GM21737 (cell line): ENCODE results near the gene GAS1.
A peak's percentile ranks its signal among the peaks of the same experiment; 100 is the strongest.

Experiments used
- ATAC-seq: cut with Tn5 transposase; IDR thresholded peaks from one replicate; pipeline ENCODE4 v1.9.1; 2021; ENCODE audit warnings: mild to moderate bottlenecking, moderate library complexity; ENCODE audit not compliant: unreplicated experiment

Gene GAS1

DNA sequence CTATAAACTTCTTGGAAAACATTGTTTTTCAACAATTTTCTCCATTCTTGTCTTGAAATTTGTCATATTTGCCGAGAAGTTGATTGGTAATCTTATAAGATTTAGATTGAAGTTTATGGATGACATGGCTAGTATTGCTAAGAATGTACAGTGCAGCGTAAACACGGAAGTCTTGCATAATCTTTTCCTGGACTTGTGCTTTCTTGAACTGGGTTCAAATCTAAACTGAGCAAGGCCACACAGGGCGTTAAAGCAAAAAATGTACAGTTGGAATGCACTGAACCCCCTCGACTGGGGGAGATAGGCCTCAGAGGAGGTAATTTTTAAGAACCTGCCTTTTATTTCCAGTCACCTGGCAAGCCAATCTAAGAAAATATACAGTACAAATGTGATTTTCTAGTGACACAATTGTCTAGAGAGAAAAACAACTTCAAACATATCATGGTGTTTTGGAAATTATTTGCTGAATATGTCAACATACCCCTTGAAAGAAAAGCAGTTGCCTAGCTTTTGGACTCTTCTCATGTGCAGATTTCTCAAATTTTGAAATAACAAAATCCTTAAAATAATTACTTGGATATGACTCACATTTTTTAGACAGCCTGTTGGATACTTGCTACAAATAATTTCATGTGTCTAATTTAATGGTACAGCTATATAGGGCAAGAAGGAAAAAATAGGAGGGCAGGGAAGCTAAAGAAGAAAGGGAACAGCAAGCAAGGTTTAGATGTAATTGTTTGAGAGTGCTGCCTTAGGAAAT is 18.5 kb upstream of the GAS1 start:
- no peak for ATAC-seq

DNA sequence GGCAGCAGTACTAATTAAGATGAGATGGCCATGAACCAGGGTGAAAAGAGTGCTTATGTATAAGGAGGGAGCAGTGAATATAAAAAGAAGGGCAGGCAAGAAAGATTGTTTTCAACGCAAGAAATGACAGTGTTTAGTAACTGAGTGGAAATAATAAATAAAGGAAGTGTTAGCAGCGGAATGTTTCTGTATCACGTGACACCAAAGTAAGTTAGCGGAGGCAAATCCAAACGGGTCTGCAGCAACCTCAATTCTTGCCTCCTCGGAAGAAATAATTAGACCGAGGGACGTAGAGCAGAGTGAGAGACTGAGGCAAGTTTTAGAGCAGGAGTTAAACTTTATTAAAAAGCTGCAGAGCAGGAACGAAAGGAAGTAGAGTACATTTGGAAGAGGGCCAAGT is 15.4 kb upstream of the GAS1 start:
- ATAC-seq = no peak

DNA sequence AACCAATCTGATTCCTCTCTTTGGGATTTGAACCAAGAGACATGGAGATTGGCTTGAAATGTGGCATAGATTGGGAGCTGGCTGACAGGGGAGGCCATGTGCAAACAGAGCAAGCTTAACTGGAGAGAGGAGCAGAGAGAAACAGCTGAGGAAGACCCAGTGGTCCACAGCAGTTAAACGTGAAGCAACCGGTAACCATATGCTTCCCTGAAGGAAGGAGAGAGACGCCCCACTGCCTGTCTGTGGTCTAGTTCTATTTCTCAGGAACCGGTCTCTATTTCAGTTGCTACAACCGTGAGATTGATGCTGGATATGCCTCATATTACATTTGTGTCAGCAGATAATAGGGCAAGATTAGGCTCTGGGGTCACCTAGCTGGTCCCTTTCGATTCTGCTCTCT is 13.6 kb upstream of the GAS1 start:
- no peak for ATAC-seq

DNA sequence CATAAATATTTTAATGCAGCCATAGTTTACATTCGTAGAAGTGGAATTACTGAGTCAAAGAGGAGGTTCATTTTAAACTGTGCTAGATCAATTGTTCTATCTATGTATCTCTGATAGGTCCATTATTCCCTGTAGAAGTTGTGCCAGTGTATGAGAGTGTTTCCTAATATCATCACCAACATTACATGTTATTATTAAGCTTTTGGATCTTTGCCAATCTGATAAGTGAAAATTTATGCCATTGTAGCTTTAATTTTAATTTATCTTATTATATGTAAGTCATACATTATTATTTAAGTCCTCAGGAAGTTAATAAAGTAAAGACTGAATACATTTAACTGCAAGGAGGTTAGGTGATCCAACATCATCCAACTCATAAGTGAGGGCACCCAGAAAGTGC is 10.9 kb upstream of the GAS1 start:
- ATAC-seq = no peak

DNA sequence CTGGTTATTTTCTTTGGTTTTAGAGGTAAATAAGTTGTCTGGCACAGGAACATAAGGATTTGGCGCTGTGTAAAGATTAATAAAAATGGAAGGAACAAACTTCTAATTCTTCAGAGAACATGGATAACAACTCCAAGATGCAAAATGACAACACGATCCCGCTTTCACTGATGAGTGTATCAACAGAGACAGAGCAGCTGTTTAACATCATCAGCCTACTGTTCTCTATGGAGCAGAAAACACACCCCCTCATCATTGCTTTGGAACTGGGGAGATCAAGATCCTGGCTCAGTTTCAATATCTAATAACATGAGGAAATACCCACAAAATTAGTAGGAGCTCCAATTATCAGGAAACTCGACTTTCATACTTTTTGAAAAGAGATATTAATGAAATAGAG is 8.3 kb upstream of the GAS1 start:
- no peak for ATAC-seq

DNA sequence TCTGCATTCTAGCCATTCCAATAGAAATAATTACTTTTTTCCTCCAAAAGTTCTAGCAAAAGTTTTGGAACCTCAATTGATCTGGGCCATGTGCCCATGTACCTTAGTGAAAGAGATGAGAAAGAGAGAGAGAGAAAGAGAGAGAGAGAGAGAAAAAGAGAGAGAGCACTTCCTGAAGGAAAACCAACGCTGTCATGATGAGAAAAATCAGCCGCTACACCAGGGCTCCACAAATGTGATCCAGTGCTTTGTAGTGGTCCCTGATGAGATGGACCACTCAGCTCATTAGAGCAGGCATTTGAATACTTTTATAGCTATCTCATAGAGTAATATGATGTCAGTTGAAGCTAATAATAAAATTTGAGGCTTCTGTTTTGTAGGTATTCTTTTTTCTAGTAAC is 7.7 kb upstream of the GAS1 start:
- ATAC-seq = no peak

DNA sequence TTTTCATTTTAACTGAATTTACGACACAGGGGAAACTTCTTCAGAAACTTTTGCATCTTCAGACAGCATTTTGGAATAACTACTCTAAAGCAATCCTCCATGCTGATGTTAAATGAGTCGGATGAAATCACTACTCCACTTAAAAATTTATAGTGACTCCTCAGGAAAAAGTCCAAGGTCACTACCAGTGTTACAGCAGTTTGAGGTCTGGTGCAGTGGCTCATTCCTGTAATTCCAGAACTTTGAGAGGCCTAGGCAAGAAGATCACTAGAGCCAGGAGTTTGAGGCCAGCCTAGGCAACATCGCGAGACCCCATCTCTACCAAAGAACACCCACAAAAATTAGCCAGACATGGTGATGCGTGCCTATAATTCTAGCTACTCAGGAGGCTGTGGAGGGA is 5.9 kb upstream of the GAS1 start:
- no peak for ATAC-seq

DNA sequence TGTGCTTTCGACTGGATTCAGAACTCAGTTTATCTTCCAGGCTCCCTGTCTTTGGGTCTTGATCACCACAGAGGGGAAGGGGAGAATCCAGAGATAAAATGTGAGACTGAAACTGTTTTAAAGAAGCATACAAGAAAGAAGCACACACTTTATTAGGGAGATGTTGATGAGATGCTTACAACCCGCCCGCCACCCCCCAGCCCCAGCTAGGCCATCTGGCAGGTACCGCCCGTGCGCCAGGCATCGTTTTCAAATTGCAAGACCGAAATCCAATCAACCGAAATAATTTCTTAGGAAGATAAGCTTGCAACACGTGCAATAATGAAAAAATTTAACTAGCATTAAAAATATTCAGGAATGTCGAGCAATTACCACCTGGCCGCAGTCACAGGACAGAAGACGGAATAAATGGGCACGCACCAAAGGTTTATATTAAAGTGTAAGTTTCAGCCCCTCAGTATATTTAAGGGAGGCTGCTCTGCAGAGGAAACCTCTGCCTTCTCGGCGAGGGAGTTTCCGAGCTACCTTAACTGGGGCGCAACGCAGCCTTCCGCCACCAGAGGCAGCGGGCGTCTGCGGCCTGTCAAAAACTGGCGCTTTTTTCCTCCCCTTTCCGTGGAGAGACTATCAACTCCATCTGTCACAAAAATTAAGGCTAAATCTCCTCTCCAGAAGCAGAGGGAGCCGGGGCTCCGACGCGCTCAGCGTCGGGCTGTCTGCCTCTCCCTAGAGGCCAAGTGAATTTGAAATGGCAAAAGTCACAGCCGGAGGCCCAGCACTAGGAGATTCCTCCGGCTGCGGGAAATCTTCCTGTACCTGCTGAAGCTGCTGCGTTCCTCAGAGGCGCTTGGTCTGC is 996 bp upstream of the GAS1 start:
- ATAC-seq = peak; percentile 79

DNA sequence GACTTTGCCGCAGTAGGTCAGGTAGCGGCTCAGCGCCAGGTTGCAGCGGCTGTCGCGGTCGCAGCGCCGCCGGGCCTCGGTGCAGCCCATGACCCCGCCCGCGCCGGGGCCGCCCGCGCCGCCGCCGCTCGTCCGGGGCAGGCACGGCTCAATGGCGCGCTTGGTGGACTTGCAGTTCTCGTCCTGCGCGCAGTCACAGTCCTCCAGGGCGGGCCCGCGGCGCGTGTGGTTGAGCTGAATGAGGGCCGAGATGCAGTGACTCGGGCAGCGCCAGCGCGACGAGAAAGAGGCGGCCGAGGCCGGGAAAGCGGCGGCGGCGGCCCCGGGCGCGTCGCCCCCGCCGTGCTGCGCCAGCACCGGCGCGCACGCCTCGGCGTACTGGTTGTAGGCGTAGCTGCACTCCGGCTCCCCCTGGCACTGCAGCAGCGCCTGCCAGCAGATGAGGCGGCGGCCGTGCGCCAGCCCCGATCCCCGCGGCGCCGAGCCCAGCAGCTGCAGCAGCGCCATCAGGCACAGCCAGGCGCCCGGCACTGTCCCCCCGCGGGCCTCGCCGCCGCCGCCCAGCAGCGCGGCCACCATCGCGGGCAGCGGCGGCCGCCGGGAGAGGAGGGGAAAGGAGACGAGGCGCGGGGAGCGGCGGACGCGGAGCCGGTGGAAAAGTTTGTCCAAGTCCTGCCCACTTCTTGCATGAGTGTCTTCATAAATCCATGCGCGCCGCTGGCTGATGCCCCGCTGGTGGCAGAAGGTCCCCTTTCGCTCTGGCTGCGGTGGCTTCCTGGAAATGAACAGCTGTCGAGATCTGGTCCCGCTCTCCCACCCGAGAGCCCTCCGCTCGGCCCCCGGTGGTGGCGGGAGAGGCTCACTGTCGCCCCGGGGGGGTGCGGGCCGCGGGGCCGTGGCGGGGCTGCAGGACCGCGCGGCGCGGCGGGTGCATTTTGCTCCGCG is 833 bp downstream of the GAS1 start:
- ATAC-seq = peak; percentile 38

DNA sequence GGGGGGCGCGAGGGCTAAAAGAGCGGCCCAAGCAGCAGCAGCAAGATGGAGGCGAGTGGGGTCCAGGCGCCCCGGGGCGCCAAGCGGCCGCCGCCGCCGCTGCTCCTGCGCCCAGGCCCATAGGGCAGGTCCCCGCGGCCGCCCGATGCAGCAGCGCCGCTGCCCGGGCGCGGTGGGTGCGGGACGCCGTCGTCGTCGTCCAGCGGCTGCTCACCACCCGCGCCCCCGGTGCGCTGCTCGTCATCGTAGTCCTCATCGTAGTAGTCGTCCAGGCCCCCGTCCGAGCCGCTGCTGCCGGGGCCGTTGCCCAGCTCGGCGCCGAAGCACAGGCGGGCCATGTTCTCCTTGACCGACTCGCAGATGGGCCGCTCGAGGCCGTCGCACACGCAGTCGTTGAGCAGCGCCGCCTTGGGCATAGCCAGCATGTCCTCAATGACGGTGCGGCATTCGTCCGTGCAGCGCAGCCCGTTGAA is 1.5 kb downstream of the GAS1 start:
- ATAC-seq = no peak

DNA sequence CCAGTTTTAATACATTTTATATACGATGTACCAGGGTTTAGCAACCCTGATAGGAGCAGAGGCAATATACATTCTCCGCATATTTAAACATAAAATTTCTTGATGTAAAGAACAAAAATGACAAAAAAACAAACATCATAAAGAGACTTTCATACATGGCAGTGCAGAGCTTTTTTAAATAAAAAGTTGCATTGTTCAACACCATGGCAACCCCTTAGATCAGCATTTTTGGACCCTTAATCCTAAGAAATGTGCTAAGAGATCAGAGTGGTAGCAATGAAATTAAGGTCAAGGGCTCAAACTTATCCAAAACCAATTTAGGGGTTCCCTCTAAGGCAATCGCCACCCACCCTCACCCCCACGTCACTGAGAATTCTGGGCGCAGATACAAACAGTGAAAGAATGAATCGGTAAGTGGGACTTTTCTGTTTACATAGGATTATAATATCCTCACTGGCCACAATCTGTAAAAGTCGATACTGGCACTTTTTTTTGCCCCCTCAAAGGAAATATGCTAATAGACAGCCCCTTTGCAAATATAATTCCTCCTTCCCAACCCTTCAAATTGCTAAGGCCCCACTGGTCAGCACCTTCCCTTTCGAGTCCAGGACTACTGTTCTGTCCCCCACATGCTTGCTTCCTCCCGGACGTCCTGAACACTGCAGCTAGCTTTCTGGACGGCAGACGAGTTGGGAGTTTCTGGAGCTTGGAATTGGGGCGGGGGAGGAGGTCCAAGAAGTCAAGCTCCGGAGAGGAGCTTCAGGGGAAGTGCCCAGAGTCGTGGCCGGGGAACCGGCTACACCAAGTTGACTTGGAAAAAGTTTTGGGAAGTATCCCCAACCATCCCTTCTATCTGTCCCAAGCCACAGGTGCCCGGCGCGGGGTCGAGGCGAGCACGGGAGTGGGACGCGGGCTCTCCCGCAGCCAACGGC is 2.2 kb downstream of the GAS1 start:
- no peak for ATAC-seq

DNA sequence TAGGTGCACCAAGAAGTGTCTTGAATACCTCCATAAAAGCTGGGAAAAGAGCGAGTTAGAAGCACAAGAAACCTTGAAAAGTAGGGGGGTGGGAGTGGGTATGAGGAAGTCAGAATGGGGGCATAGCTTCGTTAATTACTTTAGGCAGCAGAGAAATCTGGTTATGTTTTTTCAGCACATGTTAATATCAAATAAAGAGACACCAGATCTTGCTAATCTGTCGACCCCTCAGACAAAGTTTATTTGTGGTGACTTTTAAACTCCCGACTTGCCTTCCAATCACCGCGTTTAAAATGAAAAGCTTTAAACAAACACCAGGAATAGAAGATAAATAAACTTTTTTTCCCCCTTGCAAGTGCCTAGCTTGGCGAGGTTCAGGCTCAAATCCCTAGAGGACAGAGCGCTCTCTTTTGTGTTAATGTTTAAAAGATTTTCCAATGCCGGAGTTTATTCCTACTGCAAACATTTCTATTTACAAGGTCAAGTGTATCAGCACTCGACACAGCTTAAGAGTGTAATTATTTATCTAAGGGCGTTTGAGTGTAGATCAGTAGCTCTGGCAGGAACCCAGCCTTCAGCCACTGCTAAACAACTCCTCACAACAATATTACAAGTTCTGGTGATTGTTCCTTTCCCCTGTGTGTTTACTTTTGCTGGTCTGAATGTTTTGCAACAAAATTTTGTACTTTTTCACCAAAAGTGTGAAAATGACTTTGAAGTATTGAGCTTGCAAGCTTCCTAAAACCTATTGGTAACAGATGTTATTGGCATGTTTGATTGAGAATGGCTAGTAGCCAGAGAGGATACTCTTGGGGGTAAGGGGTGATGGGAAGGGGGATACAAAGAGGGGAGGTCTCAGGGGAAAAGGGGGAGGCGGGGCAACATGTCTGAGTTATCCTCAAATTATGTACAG is 3.8 kb downstream of the GAS1 start:
- ATAC-seq = no peak

DNA sequence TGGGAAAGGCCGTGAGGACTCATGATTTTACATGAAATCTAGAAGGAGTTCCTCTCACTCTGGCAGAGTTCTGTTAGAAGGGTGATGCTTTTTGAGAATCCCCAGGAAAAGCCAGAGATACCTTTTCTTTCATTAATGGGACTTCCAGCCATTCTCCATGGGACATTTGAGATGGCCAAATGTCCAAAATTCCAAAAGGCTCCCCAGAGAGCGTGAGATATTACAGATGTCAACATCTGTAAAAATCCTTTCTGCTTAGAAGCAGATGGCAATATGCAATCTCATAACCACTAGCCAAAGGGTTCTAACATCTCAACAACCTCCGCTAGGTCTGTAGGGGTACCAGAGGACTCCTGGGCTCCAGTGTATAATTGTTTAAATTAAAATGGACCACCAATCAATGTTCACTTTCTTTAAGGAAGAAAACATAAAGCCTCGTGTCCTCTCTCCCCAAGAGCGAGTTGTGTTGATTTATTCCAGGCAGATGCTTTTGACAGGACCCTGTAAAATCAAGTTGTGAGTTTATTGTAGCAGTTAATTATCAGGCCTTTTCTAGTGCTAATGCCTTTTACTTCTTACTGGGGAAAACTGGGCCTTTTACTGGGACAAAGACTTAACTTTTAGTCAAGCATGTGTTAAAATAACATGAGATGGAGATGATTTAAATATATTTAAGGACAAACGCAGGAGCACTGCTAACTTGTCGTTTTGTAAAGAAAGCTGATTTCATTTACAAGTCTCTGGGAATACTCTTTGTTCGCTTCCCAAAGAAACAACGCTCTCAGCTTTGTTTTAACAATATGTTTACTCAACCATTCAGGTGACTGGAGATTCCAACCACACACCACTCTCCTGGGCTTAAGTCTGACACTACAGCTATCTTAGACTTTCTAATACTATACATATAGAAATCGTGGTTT is 4.8 kb downstream of the GAS1 start:
- no peak for ATAC-seq

DNA sequence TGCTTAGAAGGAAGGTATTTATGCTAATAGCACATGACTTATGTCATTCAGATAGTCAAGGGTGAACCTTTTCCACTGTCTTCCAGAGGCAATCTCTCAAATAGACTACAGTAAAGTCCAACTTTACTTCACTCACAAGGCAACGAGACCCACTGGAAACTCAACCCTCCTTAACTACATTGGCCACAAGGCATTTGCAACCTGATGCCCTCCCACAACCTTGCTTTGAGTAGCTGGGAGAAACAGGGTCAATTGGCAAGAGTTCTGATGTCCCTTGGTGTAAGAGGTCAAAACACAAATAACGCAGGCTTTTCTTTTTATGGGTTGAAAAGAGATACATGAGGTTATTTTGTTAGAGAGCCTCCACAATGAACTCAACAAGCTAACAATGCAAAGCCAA is 6.1 kb downstream of the GAS1 start:
- no peak for ATAC-seq

DNA sequence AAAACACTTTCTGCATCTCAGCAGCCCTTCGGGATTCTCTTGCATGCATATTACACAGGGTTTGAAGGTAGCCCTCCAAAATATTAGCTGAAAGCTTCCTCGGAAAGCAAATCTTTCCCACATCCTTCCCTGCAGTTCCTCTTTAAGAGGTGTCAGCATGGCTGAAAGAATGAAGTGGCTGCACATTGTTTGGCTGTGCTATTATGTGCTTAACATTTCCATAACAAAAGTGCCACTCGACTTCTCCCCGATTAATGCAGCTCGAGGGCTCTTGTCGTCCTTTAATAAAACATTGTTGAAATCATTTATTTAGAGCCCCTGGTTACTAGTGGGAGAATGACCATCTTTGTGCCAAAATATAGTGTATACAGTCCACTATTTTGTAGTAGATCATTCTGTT is 6.5 kb downstream of the GAS1 start:
- no peak for ATAC-seq

DNA sequence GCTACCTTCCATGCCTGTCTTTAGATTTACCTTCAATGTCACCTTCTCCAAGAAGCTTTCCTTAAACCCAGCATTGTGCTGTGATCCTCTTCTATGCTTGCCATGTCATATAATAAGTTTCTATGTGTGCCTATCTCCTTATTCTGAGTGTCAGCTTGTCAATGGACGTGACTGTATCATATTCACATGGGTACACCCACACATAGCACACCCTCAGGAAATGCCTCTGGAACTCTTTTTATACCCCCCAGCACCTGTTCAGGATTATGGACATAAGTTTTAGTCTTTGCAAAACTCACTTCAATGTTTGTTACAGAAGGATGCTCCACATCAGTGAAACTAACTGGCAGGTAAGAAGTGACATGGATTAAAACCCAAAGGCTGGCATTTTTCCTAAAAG is 7.4 kb downstream of the GAS1 start:
- ATAC-seq = no peak

DNA sequence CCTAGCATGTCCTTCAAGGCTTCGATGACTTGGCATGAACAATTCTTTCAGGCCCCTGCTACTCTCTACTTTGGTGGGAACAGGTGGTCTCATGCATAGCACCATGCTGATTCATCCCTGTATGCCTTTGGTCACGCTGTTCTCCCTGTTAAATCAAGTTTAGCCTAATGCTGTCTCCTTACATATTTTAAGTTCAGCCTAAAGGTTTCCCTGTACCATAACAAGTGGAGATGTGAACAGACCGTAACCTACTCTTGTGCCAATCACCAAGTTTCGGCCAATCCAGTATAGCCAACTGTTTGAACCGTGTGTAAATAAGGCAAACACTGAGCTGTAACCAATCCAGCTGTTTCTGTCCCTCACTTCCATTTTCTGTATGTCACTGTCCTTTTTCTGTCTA is 8.0 kb downstream of the GAS1 start:
- no peak for ATAC-seq

DNA sequence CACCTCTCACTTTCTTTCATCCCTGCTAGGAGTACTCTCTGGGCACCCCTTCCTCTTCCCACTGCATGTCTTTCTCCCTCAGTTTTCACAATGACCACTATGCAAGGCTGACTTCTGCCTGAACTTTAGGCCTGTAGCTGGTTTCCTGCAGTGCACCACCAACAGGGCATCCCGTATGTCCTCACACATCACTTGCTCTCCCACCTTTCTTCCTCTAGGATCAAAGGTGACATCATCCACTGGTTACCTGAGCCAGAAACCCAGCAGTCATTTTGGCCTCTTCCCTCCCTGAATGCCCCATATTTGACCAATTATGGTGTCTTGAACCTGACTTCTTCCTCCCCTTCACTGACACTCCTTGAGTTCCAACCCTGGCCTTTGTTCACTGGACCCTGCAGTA is 8.5 kb downstream of the GAS1 start:
- ATAC-seq = no peak
